Measurements from ENCODE around the gene GRB2. TPM values are rescaled to one million over a fixed set of nuclear protein-coding genes. Genes with fewer than 3 reads are reported as not detected.
"Not testable (repeated sequence)": the region's sequence is repeated elsewhere in the genome, so short reads cannot be mapped to it uniquely, and the experiment has no call there.

The GRB2 gene
- total and polyA plus RNA-seq, 2 donors from 2014 or later = 65.3 to 119 TPM

DNA sequence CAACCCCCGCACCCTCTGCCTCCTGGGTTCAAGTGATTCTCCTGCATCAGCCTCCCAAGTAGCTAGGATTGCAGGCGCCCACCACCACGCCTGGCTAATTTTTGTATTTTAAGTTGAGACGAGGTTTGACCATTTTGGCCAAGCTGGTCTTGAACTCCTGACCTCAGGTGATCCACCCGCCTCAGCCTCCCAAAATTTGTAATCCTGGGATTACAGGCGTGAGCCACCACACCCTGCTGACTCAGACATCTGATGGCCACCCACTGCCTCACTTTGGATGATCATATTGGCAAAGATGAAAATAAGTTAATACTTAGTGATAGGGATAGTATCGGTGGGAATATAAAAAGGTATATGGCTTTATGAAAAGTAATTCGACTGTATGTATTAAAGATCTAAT lies 55.9 kb downstream of the GRB2 start:
- H3K4me3 ChIP-seq (ENCODE audit: low read length in 3 of 3) = no peak overlapping the region
- no peaks in the 10 kb centered on the region for H3K36me3 ChIP-seq (ENCODE audit: control insufficient read depth in 2 of 3, insufficient read depth in 3 of 3, low read length in 3 of 3)
- DNase-seq = no peak
- no peak for FAIRE-seq
- no peak overlapping the region for H3K27ac ChIP-seq (ENCODE audit: low read depth in 2 of 2, low read length in 2 of 2)
- peaks cover 0 to 31% (median 25%) of the 10 kb centered on the region in 3 donors for H3K4me1 ChIP-seq (ENCODE audit: control insufficient read depth in 2 of 3, insufficient read depth in 2 of 3, low read depth in 1 of 3, low read length in 3 of 3)
- no peak overlapping the region for H3K9ac ChIP-seq (ENCODE audit: low read length in 3 of 3)
- H3K27me3 ChIP-seq (ENCODE audit: control insufficient read depth, insufficient read depth, low read length) = no peaks in the 10 kb centered on the region
- no peaks in the 10 kb centered on the region for H3K9me3 ChIP-seq (ENCODE audit: control insufficient read depth in 2 of 3, insufficient read depth in 1 of 3, low read length in 3 of 3)
- intact Hi-C loops (cut with DNase I) = loop anchor here (10.0 kb wide), 1 partner anchor 45 kb away; no protein-coding TSS in a partner anchor
- TF ChIP-seq, protein P1, sequence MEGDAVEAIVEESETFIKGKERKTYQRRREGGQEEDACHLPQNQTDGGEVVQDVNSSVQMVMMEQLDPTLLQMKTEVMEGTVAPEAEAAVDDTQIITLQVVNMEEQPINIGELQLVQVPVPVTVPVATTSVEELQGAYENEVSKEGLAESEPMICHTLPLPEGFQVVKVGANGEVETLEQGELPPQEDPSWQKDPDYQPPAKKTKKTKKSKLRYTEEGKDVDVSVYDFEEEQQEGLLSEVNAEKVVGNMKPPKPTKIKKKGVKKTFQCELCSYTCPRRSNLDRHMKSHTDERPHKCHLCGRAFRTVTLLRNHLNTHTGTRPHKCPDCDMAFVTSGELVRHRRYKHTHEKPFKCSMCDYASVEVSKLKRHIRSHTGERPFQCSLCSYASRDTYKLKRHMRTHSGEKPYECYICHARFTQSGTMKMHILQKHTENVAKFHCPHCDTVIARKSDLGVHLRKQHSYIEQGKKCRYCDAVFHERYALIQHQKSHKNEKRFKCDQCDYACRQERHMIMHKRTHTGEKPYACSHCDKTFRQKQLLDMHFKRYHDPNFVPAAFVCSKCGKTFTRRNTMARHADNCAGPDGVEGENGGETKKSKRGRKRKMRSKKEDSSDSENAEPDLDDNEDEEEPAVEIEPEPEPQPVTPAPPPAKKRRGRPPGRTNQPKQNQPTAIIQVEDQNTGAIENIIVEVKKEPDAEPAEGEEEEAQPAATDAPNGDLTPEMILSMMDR (IDR thresholded peaks at IDR 0.05; ENCODE audit: borderline replicate concordance, extremely low read depth, insufficient read depth) = no peak

DNA sequence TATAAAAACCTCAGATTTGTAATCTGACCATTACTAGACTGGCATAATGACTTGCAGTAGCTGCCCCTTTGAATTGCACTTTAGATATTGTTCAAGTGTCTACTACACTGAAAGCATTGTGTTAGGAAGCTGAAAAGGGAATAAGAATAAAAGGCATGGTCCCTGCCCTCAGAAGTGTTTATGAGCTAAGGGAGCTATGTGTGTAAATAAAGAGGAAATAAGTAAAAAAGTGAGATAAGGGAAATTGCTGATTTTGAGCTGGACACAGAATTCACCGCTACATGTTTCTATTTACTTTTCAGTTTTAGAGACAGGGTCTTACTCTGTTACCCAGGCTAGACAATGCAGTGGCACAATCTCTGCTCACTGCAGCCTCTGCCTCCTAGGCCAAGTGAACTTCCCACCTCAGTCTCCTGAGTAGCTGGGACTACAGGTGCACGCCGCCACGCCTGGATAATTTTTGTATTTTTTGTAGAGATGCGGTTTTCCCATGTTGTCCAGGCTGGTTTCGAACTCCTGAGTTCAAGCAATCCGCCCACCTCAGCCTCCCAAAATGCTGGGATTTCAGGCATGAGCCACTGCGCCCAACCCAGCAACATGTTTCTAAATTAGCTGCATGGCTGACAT lies 57.0 kb downstream of the GRB2 start:
- DNase-seq (no peak), FAIRE-seq (no peak)
- Histone ChIP-seq H3K4me1 (ENCODE audit: control insufficient read depth in 2 of 3, insufficient read depth in 2 of 3, low read depth in 1 of 3, low read length in 3 of 3) (peaks cover 0 to 38% (median 30%) of the 10 kb centered on the region in 3 donors), H3K36me3 (ENCODE audit: control insufficient read depth in 2 of 3, insufficient read depth in 3 of 3, low read length in 3 of 3) (no peaks in the 10 kb centered on the region), H3K9ac (ENCODE audit: low read length in 3 of 3) (no peak overlapping the region), H3K27ac (ENCODE audit: low read depth in 2 of 2, low read length in 2 of 2) (no peak overlapping the region), H3K4me3 (ENCODE audit: low read length in 3 of 3) (no peak overlapping the region), H3K9me3 (ENCODE audit: control insufficient read depth in 2 of 3, insufficient read depth in 1 of 3, low read length in 3 of 3) (no peaks in the 10 kb centered on the region), H3K27me3 (ENCODE audit: control insufficient read depth, insufficient read depth, low read length) (no peaks in the 10 kb centered on the region)
- intact Hi-C loops (cut with DNase I) = loop anchor here (10.0 kb wide), 1 partner anchor 46 kb away; no protein-coding TSS in a partner anchor
- TF ChIP-seq, protein P1 (IDR thresholded peaks at IDR 0.05; ENCODE audit: borderline replicate concordance, extremely low read depth, insufficient read depth) = no peak

DNA sequence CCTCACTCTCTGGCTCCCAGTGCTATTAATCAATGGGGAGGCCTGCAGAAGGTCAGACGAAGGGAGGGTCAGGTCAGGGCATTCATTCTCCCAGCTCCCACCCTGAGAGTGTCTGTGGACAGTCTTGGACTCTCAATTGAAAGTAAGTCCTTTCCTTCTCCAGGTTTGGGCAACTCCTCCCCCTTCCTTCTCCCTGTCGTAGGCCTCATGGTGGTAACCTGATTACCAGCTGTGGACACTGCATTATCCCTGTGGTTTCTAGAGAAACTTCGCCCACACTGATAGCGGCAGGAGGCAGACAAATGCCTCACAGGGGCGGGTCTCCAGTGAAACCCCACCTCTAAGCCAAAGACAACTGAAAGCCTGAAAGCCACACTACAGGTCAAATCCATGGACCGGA lies 58.6 kb downstream of the GRB2 start:
- intact Hi-C loops (cut with DNase I) = loop anchor here (10.0 kb wide), 1 partner anchor 48 kb away; no protein-coding TSS in a partner anchor
- DNase-seq (peak in 3 of 5 donors; percentile 50 to 70 (median 61)), FAIRE-seq (no peak)
- TF ChIP-seq, protein P1 (IDR thresholded peaks at IDR 0.05; ENCODE audit: borderline replicate concordance, extremely low read depth, insufficient read depth) = no peak
- H3K27ac ChIP-seq (ENCODE audit: low read depth in 2 of 2, low read length in 2 of 2) = no peak overlapping the region
- H3K9ac ChIP-seq (ENCODE audit: low read length in 3 of 3) = no peak overlapping the region
- no peak overlapping the region for H3K4me3 ChIP-seq (ENCODE audit: low read length in 3 of 3)
- H3K4me1 ChIP-seq (ENCODE audit: control insufficient read depth in 2 of 3, insufficient read depth in 2 of 3, low read depth in 1 of 3, low read length in 3 of 3) = peaks cover 0 to 31% (median 31%) of the 10 kb centered on the region in 3 donors
- H3K36me3 ChIP-seq (ENCODE audit: control insufficient read depth in 2 of 3, insufficient read depth in 3 of 3, low read length in 3 of 3) = no peaks in the 10 kb centered on the region
- H3K27me3 ChIP-seq (ENCODE audit: control insufficient read depth, insufficient read depth, low read length) = no peaks in the 10 kb centered on the region
- no peaks in the 10 kb centered on the region for H3K9me3 ChIP-seq (ENCODE audit: control insufficient read depth in 2 of 3, insufficient read depth in 1 of 3, low read length in 3 of 3)

DNA sequence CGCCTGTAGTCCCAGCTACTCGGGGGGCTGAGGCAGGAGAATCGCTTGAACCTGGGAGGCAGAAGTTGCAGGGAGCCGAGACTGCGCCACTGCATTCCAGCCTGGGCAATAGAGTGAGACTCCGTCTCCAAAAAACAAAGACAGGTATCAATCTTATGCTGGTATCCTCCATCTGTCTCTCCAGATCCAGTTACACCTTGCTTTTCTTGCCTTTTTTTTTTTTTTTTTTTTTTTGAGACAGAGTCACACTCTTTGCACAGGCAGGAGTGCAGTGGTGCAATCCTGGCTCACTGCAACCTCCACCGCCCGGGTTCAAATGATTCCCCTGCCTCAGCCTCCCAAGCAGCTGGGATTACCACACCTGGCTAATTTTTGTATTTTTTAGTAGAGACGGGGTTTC lies 59.1 kb downstream of the GRB2 start:
- not testable (repeated sequence) for H3K27me3 ChIP-seq (ENCODE audit: control insufficient read depth, insufficient read depth, low read length); DNase-seq; H3K27ac ChIP-seq (ENCODE audit: low read depth in 2 of 2, low read length in 2 of 2); H3K36me3 ChIP-seq (ENCODE audit: control insufficient read depth in 2 of 3, insufficient read depth in 3 of 3, low read length in 3 of 3); H3K9me3 ChIP-seq (ENCODE audit: control insufficient read depth in 2 of 3, insufficient read depth in 1 of 3, low read length in 3 of 3); FAIRE-seq; H3K4me3 ChIP-seq (ENCODE audit: low read length in 3 of 3); H3K9ac ChIP-seq (ENCODE audit: low read length in 3 of 3)
- H3K4me1 ChIP-seq (ENCODE audit: control insufficient read depth in 2 of 3, insufficient read depth in 2 of 3, low read depth in 1 of 3, low read length in 3 of 3) = peaks cover 0 to 33% (median 29%) of the 10 kb centered on the region in 3 donors
- intact Hi-C loops (cut with DNase I) = loop anchor here (10.0 kb wide), 1 partner anchor 48 kb away; no protein-coding TSS in a partner anchor

Measured in kidney (tissue), 14 donors.